Upper lobe of left lung (tissue), 6 donors: Measurements from ENCODE around the gene UGT1A6. TPM values are rescaled to one million over a fixed set of nuclear protein-coding genes. Genes with fewer than 3 reads are reported as not detected.
"Not testable (repeated sequence)": the region's sequence is repeated elsewhere in the genome, so short reads cannot be mapped to it uniquely, and the experiment has no call there.

ENCODE experiments used
- ATAC-seq, 2 donors: fragments of 200-7000 bp; cut with Tn5 transposase; one replicate each; pipeline ENCODE4 v1.9.1; 2022; ENCODE audit warnings: mild to moderate bottlenecking in 2 of 2, moderate library complexity in 2 of 2; ENCODE audit not compliant: low FRiP score in 2 of 2
- DNase-seq, 2 donors: peaks; one replicate each; pipeline ENCODE4 v3.0.0-alpha.2; 2019 to 2020
- H3K27ac ChIP-seq, 4 donors: fragments of 200-600 bp; sonication (generic); one replicate each; pipeline ENCODE4 v1.5.1; 2016 to 2019
- H3K27me3 ChIP-seq, 4 donors: fragments of 200-600 bp; sonication (generic); one replicate each; pipeline ENCODE4 v1.5.1; 2017 to 2019
- H3K36me3 ChIP-seq, 4 donors: fragments of 200-600 bp; sonication (generic); one replicate each; pipeline ENCODE4 v1.5.1; 2016 to 2019
- H3K4me1 ChIP-seq, 4 donors: fragments of 200-600 bp; sonication (generic); one replicate each; pipeline ENCODE4 v1.5.1; 2018 to 2019
- H3K4me3 ChIP-seq, 4 donors: fragments of 200-600 bp; sonication (generic); one replicate each; pipeline ENCODE4 v1.5.1; 2017 to 2019; ENCODE audit warnings: mild to moderate bottlenecking in 2 of 4, moderate library complexity in 1 of 4
- H3K9me3 ChIP-seq, 4 donors: fragments of 200-600 bp; sonication (generic); one replicate each; pipeline ENCODE4 v1.5.1; 2018 to 2019
- CTCF ChIP-seq, 6 experiments: fragments of 450-650 bp in 4 of 6; fragments of 200-600 bp in 2 of 6; sonication (generic) in 2 of 6; IDR thresholded peaks; one replicate each; pipeline ENCODE4 v1.5.1; 2016 to 2019; ENCODE audit warnings: antibody characterized with exemption in 6 of 6
- EP300 ChIP-seq, 4 donors: sonication (generic); formaldehyde crosslinking; IDR thresholded peaks; one replicate each; pipeline ENCODE4 v1.5.1; 2017; ENCODE audit warnings: antibody characterized with exemption in 4 of 4, control low read depth in 2 of 4
- POLR2A ChIP-seq, 4 donors: fragments of 450-650 bp; IDR thresholded peaks; one replicate each; pipeline ENCODE4 v1.5.1; 2016 to 2017; ENCODE audit warnings: antibody characterized with exemption in 4 of 4, mild to moderate bottlenecking in 2 of 4
- POLR2AphosphoS5 ChIP-seq, 2 donors: sonication (generic); formaldehyde crosslinking; IDR thresholded peaks; one replicate each; pipeline ENCODE4 v1.5.1; 2017; ENCODE audit warnings: antibody characterized with exemption in 2 of 2
- WGBS, 2 donors: methylation state at CpG; one replicate each; pipeline ENCODE4 v1.1.5; 2017 to 2018; 5-methylcytosine and 5-hydroxymethylcytosine counted together
- total RNA-seq, 6 donors: library from RNA; depleted of rRNA in 4 of 6; stranded (reverse); fragments of >200 nt in 4 of 6; gene quantifications; one replicate each; pipeline versions ENCODE4 v1.1.0 to v1.2.1, GENCODE V29; 2016 to 2021
- donor health status: DM: no; HTN: no; CAD: no; lungs with moderate emphysema.
- donor health status: DM: no; HTN: yes; CAD: no; lungs with severe emphysema.

The UGT1A6 gene
- total RNA-seq, 6 donors from 2014 or later = 0.15 to 5.0 (median 0.33) TPM; not detected in 1

GRCh38 chr2:233740870-233741269 is 48.2 kb downstream of the UGT1A6 start:
- H3K27me3 ChIP-seq = no peaks in the 10 kb centered on the region
- H3K36me3 ChIP-seq = no peaks in the 10 kb centered on the region
- no peak for TF ChIP-seq POLR2AphosphoS5 (IDR thresholded peaks at IDR 0.05)
- no peak for TF ChIP-seq CTCF (IDR thresholded peaks at IDR 0.05)
- no peak for TF ChIP-seq EP300 (IDR thresholded peaks at IDR 0.05)
- no peak for TF ChIP-seq POLR2A (IDR thresholded peaks at IDR 0.05)
- DNase-seq (no peak), ATAC-seq (no peak)
- H3K9me3 ChIP-seq = no peaks in the 10 kb centered on the region
- WGBS, 2 donors = 65 to 71% methylated on average over 2 of the region's 2 CpGs
- no peak overlapping the region for H3K4me3 ChIP-seq
- no peaks in the 10 kb centered on the region for H3K4me1 ChIP-seq
- no peak overlapping the region for H3K27ac ChIP-seq

GRCh38 chr2:233743464-233744259 is 51.0 kb downstream of the UGT1A6 start:
- no peaks in the 10 kb centered on the region for H3K4me1 ChIP-seq
- no peak for TF ChIP-seq EP300 (IDR thresholded peaks at IDR 0.05)
- TF ChIP-seq CTCF (IDR thresholded peaks at IDR 0.05) = no peak
- TF ChIP-seq POLR2AphosphoS5 (IDR thresholded peaks at IDR 0.05) = no peak
- TF ChIP-seq POLR2A (IDR thresholded peaks at IDR 0.05) = no peak
- ATAC-seq (no peak), DNase-seq (peak in 1 of 2 donors; percentile 79)
- H3K9me3 ChIP-seq = no peaks in the 10 kb centered on the region
- 87 to 96% methylated on average over 30 to 46 of the region's 46 CpGs for WGBS, 2 donors
- H3K27me3 ChIP-seq = no peaks in the 10 kb centered on the region
- H3K36me3 ChIP-seq = no peaks in the 10 kb centered on the region
- no peak overlapping the region for H3K27ac ChIP-seq
- no peak overlapping the region for H3K4me3 ChIP-seq

GRCh38 chr2:233745073-233745755 is 52.5 kb downstream of the UGT1A6 start:
- H3K27ac ChIP-seq = no peak overlapping the region
- H3K9me3 ChIP-seq = no peaks in the 10 kb centered on the region
- H3K27me3 ChIP-seq = no peaks in the 10 kb centered on the region
- ATAC-seq = no peak
- no peak for DNase-seq
- 77 to 78% methylated on average over 5 of the region's 5 CpGs for WGBS, 2 donors
- H3K36me3 ChIP-seq = no peaks in the 10 kb centered on the region
- no peak for TF ChIP-seq POLR2AphosphoS5 (IDR thresholded peaks at IDR 0.05)
- no peak for TF ChIP-seq POLR2A (IDR thresholded peaks at IDR 0.05)
- no peak for TF ChIP-seq EP300 (IDR thresholded peaks at IDR 0.05)
- TF ChIP-seq CTCF (IDR thresholded peaks at IDR 0.05) = no peak
- H3K4me1 ChIP-seq = no peaks in the 10 kb centered on the region
- H3K4me3 ChIP-seq = no peak overlapping the region

GRCh38 chr2:233745838-233746237 is 53.1 kb downstream of the UGT1A6 start:
- ATAC-seq, DNase-seq, H3K27me3 ChIP-seq, H3K27ac ChIP-seq, H3K4me1 ChIP-seq, H3K36me3 ChIP-seq, H3K9me3 ChIP-seq, H3K4me3 ChIP-seq: not testable (repeated sequence)
- 70 to 93% methylated on average over 2 of the region's 2 CpGs for WGBS, 2 donors

- Histone ChIP-seq H3K27ac (no peak overlapping the region), H3K4me1 (no peaks in the 10 kb centered on the region), H3K36me3 (no peaks in the 10 kb centered on the region), H3K9me3 (no peaks in the 10 kb centered on the region), H3K27me3 (no peaks in the 10 kb centered on the region), H3K4me3 (no peak overlapping the region)
- DNase-seq (no peak), ATAC-seq (no peak)
- WGBS, 2 donors = 74 to 75% methylated on average over 10 of the region's 10 CpGs
- TF ChIP-seq POLR2A (IDR thresholded peaks at IDR 0.05) = no peak
- TF ChIP-seq POLR2AphosphoS5 (IDR thresholded peaks at IDR 0.05) = no peak
- no peak for TF ChIP-seq EP300 (IDR thresholded peaks at IDR 0.05)
- no peak for TF ChIP-seq CTCF (IDR thresholded peaks at IDR 0.05)
Observed at GRCh38 chr2:233746475-233747282, 54.0 kb downstream of the UGT1A6 start.
